SK-N-SH (cell line): Measurements from ENCODE around the gene TMEM184B.

Source experiments
- CHD2 ChIP-seq: fragments of 150-350 bp; IDR thresholded peaks from 2 replicates; pipeline ENCODE4 v1.6.1; 2018; ENCODE audit warnings: low read length; ENCODE audit not compliant: partially characterized antibody
- ELF1 ChIP-seq: IDR thresholded peaks from 2 replicates; pipeline ENCODE4 v1.4.0; 2012
- EP300 ChIP-seq, 2 experiments: IDR thresholded peaks; 2 replicates each; pipeline versions ENCODE4 v1.4.0 to v1.6.1; 2012; ENCODE audit warnings: borderline replicate concordance in 1 of 2, low read depth in 1 of 2, low read length in 1 of 2
- FOXJ3 ChIP-seq: sonication (generic); formaldehyde crosslinking; IDR thresholded peaks from 2 replicates; pipeline ENCODE4 v1.5.1; 2020; ENCODE audit warnings: mild to moderate bottlenecking, missing genetic modification reagents
- GABPA ChIP-seq: IDR thresholded peaks from 2 replicates; pipeline ENCODE4 v1.4.0; 2012; ENCODE audit warnings: low read depth, mild to moderate bottlenecking
- JUND ChIP-seq: IDR thresholded peaks from 2 replicates; pipeline ENCODE4 v1.4.0; 2012
- POLR2AphosphoS5 ChIP-seq: IDR thresholded peaks from 2 replicates; pipeline ENCODE4 v1.6.1; 2012; ENCODE audit warnings: low read depth, low read length
- RCOR1 ChIP-seq: fragments of 150-350 bp; IDR thresholded peaks from 2 replicates; pipeline ENCODE4 v1.6.1; 2017; ENCODE audit warnings: antibody characterized with exemption, low read length
- RFX5 ChIP-seq: IDR thresholded peaks from 2 replicates; pipeline ENCODE4 v1.6.1; 2012; ENCODE audit warnings: mild to moderate bottlenecking, improper control_type of control experiment, low read length
- TAF1 ChIP-seq: IDR thresholded peaks from 2 replicates; pipeline ENCODE4 v1.6.1; 2012; ENCODE audit warnings: low read depth, mild to moderate bottlenecking, low read length, moderate library complexity, borderline replicate concordance
- YY1 ChIP-seq: IDR thresholded peaks from 2 replicates; pipeline ENCODE4 v1.4.0; 2012; ENCODE audit warnings: low read depth, mild to moderate bottlenecking
- TF ChIP-seq, protein P1 (sequence below): IDR thresholded peaks from 2 replicates; pipeline ENCODE4; 2012
- TF ChIP-seq, protein P2 (sequence below): fragments of 200-600 bp; sonication (generic); IDR thresholded peaks from 2 replicates; pipeline ENCODE4 v1.6.1; 2017; ENCODE audit warnings: antibody characterized with exemption, mild to moderate bottlenecking, moderate library complexity

DNA sequence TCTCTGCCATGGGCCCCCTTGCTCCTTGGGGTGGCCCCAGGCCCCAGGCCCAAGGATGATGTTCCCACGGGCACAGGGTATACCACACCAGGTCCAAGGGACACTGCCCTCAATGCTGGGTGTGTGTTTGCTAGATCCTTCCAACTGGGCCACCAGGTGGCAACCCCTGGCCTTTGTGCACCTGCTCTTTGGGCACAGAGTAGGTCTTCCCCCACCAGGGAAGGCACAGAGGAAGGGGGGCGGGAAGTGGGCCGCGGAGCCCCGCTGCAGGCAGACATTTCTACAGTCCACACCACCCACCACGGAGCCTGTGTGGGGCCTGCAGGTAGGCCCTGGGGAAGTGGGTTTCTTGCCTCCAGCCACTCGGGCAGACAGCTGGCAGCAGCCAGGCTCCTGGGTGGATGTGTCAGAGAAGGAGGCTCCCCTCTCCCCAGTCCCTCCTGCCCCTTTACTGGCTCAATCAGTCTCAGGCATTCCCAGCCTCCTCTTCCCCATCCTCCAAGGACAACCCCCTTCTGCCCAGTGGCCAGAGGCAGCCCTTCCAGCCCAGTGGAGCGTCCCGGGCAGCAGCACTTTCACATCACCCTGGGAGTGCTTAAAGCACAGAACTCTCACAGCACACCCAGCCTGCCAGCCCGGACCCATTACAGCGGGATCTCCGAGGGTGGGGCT is 49.4 kb downstream of the TMEM184B start:
- TF ChIP-seq, protein P1, sequence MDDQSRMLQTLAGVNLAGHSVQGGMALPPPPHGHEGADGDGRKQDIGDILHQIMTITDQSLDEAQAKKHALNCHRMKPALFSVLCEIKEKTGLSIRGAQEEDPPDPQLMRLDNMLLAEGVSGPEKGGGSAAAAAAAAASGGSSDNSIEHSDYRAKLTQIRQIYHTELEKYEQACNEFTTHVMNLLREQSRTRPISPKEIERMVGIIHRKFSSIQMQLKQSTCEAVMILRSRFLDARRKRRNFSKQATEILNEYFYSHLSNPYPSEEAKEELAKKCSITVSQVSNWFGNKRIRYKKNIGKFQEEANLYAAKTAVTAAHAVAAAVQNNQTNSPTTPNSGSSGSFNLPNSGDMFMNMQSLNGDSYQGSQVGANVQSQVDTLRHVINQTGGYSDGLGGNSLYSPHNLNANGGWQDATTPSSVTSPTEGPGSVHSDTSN: no peak
- TF ChIP-seq FOXJ3 (CRISPR knock-in tag): no peak
- TF ChIP-seq, protein P2, sequence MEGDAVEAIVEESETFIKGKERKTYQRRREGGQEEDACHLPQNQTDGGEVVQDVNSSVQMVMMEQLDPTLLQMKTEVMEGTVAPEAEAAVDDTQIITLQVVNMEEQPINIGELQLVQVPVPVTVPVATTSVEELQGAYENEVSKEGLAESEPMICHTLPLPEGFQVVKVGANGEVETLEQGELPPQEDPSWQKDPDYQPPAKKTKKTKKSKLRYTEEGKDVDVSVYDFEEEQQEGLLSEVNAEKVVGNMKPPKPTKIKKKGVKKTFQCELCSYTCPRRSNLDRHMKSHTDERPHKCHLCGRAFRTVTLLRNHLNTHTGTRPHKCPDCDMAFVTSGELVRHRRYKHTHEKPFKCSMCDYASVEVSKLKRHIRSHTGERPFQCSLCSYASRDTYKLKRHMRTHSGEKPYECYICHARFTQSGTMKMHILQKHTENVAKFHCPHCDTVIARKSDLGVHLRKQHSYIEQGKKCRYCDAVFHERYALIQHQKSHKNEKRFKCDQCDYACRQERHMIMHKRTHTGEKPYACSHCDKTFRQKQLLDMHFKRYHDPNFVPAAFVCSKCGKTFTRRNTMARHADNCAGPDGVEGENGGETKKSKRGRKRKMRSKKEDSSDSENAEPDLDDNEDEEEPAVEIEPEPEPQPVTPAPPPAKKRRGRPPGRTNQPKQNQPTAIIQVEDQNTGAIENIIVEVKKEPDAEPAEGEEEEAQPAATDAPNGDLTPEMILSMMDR: no peak
- no peak for TF ChIP-seq TAF1
- TF ChIP-seq YY1: no peak
- TF ChIP-seq RCOR1: no peak
- TF ChIP-seq JUND: no peak
- no peak for TF ChIP-seq CHD2
- no peak for TF ChIP-seq POLR2AphosphoS5
- TF ChIP-seq RFX5: no peak
- TF ChIP-seq ELF1: no peak
- no peak for TF ChIP-seq GABPA
- TF ChIP-seq EP300 (IDR thresholded peaks at IDR 0.05; ENCODE audit: borderline replicate concordance in 1 of 2, low read depth in 1 of 2, low read length in 1 of 2): no peak
